Astrocyte (in vitro differentiated cells and primary cell): Measurements from ENCODE around the gene GPR62. TPM values are rescaled to one million over a fixed set of nuclear protein-coding genes. Genes with fewer than 3 reads are reported as not detected.

Experiments used
- DNase-seq: peaks from one replicate; pipeline ENCODE4 v3.0.0-alpha.2; 2010; ENCODE audit warnings: low read depth
- FAIRE-seq: peaks from 2 replicates; lab custom pipeline; 2011; peaks lifted over from hg19 to GRCh38; lab: Jason Lieb, UNC
- H2AFZ ChIP-seq: 2 replicates; pipeline ENCODE4 v1.6.0; 2012; ENCODE audit warnings: low read depth, low read length, inconsistent platforms
- H3K27ac ChIP-seq: 2 replicates; pipeline ENCODE4 v1.5.1; 2011; ENCODE audit warnings: low read depth, low read length, inconsistent platforms
- H3K27me3 ChIP-seq: 2 replicates; pipeline ENCODE4 v1.6.0; 2011; ENCODE audit warnings: low read length, inconsistent platforms; ENCODE audit not compliant: insufficient read depth
- H3K36me3 ChIP-seq: 2 replicates; pipeline ENCODE4 v1.5.1; 2011; ENCODE audit warnings: low read length, inconsistent platforms; ENCODE audit not compliant: insufficient read depth
- H3K4me1 ChIP-seq: 2 replicates; pipeline ENCODE4 v1.5.1; 2011; ENCODE audit warnings: low read length, inconsistent platforms; ENCODE audit not compliant: insufficient read depth
- H3K4me2 ChIP-seq: 2 replicates; pipeline ENCODE4 v1.6.0; 2012; ENCODE audit warnings: low read length, inconsistent platforms
- H3K4me3 ChIP-seq: 2 replicates; pipeline ENCODE4 v1.5.1; 2011; ENCODE audit warnings: low read depth, mild to moderate bottlenecking, low read length, inconsistent platforms; ENCODE audit not compliant: insufficient read depth
- H3K79me2 ChIP-seq: 2 replicates; pipeline ENCODE4 v1.6.0; 2012; ENCODE audit warnings: mild to moderate bottlenecking, low read length, inconsistent platforms; ENCODE audit not compliant: insufficient read depth
- H3K9ac ChIP-seq: 2 replicates; pipeline ENCODE4 v1.6.0; 2012; ENCODE audit warnings: mild to moderate bottlenecking, low read length, inconsistent platforms
- H3K9me3 ChIP-seq: 2 replicates; pipeline ENCODE4 v1.5.1; 2012; ENCODE audit warnings: low read depth, mild to moderate bottlenecking, low read length, inconsistent platforms; ENCODE audit not compliant: insufficient read depth
- H4K20me1 ChIP-seq: 2 replicates; pipeline ENCODE4 v1.6.0; 2012; ENCODE audit warnings: low read length, inconsistent platforms; ENCODE audit not compliant: insufficient read depth
- H3K27ac Mint-ChIP-seq: one replicate; pipeline ENCODE4 v1.8.0; 2021; ENCODE audit warnings: mild to moderate bottlenecking, mixed read lengths; ENCODE audit not compliant: unreplicated experiment
- H3K27me3 Mint-ChIP-seq: one replicate; pipeline ENCODE4 v1.8.0; 2021; ENCODE audit warnings: low read depth, mixed read lengths; ENCODE audit not compliant: unreplicated experiment
- H3K36me3 Mint-ChIP-seq: one replicate; pipeline ENCODE4 v1.8.0; 2021; ENCODE audit warnings: low read depth, mixed read lengths; ENCODE audit not compliant: unreplicated experiment
- H3K4me1 Mint-ChIP-seq: one replicate; pipeline ENCODE4 v1.8.0; 2021; ENCODE audit warnings: low read depth, mixed read lengths; ENCODE audit not compliant: unreplicated experiment
- H3K4me3 Mint-ChIP-seq: one replicate; pipeline ENCODE4 v1.8.0; 2021; ENCODE audit warnings: mild to moderate bottlenecking, moderate library complexity, mixed read lengths; ENCODE audit not compliant: unreplicated experiment
- H3K9me3 Mint-ChIP-seq: one replicate; pipeline ENCODE4 v1.8.0; 2021; ENCODE audit warnings: mild to moderate bottlenecking, mixed read lengths; ENCODE audit not compliant: unreplicated experiment
- CTCF ChIP-seq: IDR thresholded peaks from 2 replicates; pipeline ENCODE4 v1.5.1; 2011; ENCODE audit warnings: low read depth, mild to moderate bottlenecking, inconsistent platforms, low read length, moderate library complexity; ENCODE audit not compliant: insufficient read depth
- EZH2 ChIP-seq: IDR thresholded peaks from 2 replicates; pipeline ENCODE4 v1.6.1; 2012; ENCODE audit warnings: mild to moderate bottlenecking, low read length, inconsistent platforms; ENCODE audit not compliant: insufficient read depth
- total RNA-seq: library from RNA; stranded (reverse); gene quantifications from 2 replicates; pipeline ENCODE4 v1.2.1, GENCODE V29; 2021

The GPR62 gene
- total RNA-seq, 1 donor from 2014 or later: not detected

- Histone ChIP-seq H3K4me2 (no peak overlapping the region), H3K79me2 (peaks cover 26% of the 10 kb centered on the region), H3K4me1 (peaks cover 24% of the 10 kb centered on the region), H3K9me3 (no peaks in the 10 kb centered on the region), H4K20me1 (peaks cover 12% of the 10 kb centered on the region), H3K36me3 (peaks cover 15% of the 10 kb centered on the region), H3K4me3 (no peak overlapping the region), H3K9ac (no peak overlapping the region), H3K27ac (no peak overlapping the region), H3K27me3 (no peaks in the 10 kb centered on the region), H2AFZ (no peak overlapping the region)
- H3K9me3 Mint-ChIP-seq: no peaks in the 10 kb centered on the region
- H3K27me3 Mint-ChIP-seq: peaks cover 4% of the 10 kb centered on the region
- no peak overlapping the region for H3K27ac Mint-ChIP-seq
- TF ChIP-seq EZH2 (no peak), CTCF (no peak)
- FAIRE-seq (no peak), DNase-seq (no peak)
- peaks cover 14% of the 10 kb centered on the region for H3K4me1 Mint-ChIP-seq
- H3K36me3 Mint-ChIP-seq: peaks cover 14% of the 10 kb centered on the region
- no peak overlapping the region for H3K4me3 Mint-ChIP-seq
Measured at GRCh38 chr3:51997935-51998596, 42.9 kb downstream of the GPR62 start.

- no peak overlapping the region for H3K4me2 ChIP-seq
- H3K36me3 ChIP-seq: peaks cover 11% of the 10 kb centered on the region
- H2AFZ ChIP-seq: no peak overlapping the region
- Mint-ChIP-seq H3K4me3 (no peak overlapping the region), H3K27ac (no peak overlapping the region), H3K9me3 (no peaks in the 10 kb centered on the region), H3K27me3 (peaks cover 10% of the 10 kb centered on the region), H3K36me3 (peaks cover 11% of the 10 kb centered on the region), H3K4me1 (peaks cover 13% of the 10 kb centered on the region)
- no peak overlapping the region for H3K27ac ChIP-seq
- DNase-seq: no peak
- no peaks in the 10 kb centered on the region for H3K27me3 ChIP-seq
- peaks cover 8% of the 10 kb centered on the region for H4K20me1 ChIP-seq
- peaks cover 18% of the 10 kb centered on the region for H3K4me1 ChIP-seq
- no peak overlapping the region for H3K4me3 ChIP-seq
- H3K79me2 ChIP-seq: peaks cover 19% of the 10 kb centered on the region
- H3K9me3 ChIP-seq: no peaks in the 10 kb centered on the region
- FAIRE-seq: no peak
- TF ChIP-seq EZH2 (no peak), CTCF (no peak)
- no peak overlapping the region for H3K9ac ChIP-seq
Measured at GRCh38 chr3:51998774-51999173, 43.6 kb downstream of the GPR62 start.

- Histone ChIP-seq H2AFZ (no peak overlapping the region), H3K27me3 (no peaks in the 10 kb centered on the region), H3K9ac (no peak overlapping the region), H3K4me2 (no peak overlapping the region), H3K4me3 (no peak overlapping the region), H3K9me3 (no peaks in the 10 kb centered on the region), H3K4me1 (peaks cover 8% of the 10 kb centered on the region), H3K27ac (no peak overlapping the region), H4K20me1 (no peaks in the 10 kb centered on the region), H3K36me3 (peaks cover 1% of the 10 kb centered on the region), H3K79me2 (peaks cover 9% of the 10 kb centered on the region)
- H3K36me3 Mint-ChIP-seq: peaks cover 4% of the 10 kb centered on the region
- no peaks in the 10 kb centered on the region for H3K9me3 Mint-ChIP-seq
- H3K27me3 Mint-ChIP-seq: peaks cover 10% of the 10 kb centered on the region
- no peak overlapping the region for H3K27ac Mint-ChIP-seq
- TF ChIP-seq EZH2 (no peak), CTCF (no peak)
- DNase-seq (no peak), FAIRE-seq (no peak)
- H3K4me3 Mint-ChIP-seq: no peak overlapping the region
- peaks cover 6% of the 10 kb centered on the region for H3K4me1 Mint-ChIP-seq
Measured at GRCh38 chr3:51999846-52000245, 44.7 kb downstream of the GPR62 start.
